ENCODE results near the gene SZRD1. TPM values are rescaled to one million over a fixed set of nuclear protein-coding genes. Genes with fewer than 3 reads are reported as not detected.

The SZRD1 gene
- total and polyA plus RNA-seq, 2 of the 4 experiments (the other 2 are of a cell fraction): 119 to 149 TPM

DNA sequence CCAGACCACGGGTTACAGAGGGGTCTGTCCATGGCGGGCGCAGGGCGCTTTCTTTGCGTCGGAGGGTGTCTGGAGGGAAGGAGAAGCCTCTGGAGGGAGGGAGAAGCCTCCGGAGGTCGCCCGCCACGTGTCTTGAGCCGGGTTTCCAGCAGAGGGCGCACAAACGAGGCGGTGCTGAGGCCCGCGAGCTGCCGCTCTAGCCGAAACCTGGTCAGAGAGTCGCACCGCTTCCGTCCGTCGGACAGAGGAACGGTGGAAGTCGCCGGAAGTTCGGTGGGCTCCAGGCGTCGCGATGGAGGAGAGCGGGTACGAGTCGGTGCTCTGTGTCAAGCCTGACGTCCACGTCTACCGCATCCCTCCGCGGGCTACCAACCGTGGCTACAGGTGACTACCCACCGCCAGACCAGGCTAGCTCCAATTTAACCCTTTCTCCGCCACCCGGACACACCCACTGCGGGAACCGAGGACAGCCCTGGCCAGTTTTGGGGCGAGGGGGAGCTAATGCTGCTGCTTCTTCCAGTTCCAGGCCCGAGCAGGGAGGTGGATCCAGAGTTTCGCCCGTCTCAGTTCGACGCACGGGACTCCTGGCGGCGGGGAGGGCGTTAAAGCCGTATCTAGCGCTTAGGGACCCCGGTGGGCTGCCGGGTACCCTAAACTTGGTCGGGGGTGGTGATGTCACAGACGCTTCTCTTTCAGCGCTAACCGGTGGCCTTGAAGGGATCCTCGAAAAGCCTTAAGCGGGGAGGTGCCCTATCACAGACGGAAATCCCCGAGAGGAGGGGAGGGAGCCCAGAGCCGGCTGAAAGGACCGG is 73.6 kb downstream of the SZRD1 start, which contains the start of gene NECAP2 (continued):
- no peak for TF ChIP-seq MAFK (IDR thresholded peaks at IDR 0.05; ENCODE audit: low read depth, low read length)
- TF ChIP-seq CEBPB (IDR thresholded peaks at IDR 0.05; ENCODE audit: low read depth, low read length): no peak
- TF ChIP-seq RFX5 (IDR thresholded peaks at IDR 0.05; ENCODE audit: low read depth, low read length): no peak

- CTCF ChIA-PET: no interaction called here
- Histone ChIP-seq H3K18ac (ENCODE audit: low read depth, low read length) (no peak overlapping the region), H4K20me1 (ENCODE audit: insufficient read depth, low read length) (peaks cover 20% of the 10 kb centered on the region; the same call in 1 of the 2 replicates), H3K23ac (ENCODE audit: low read depth, low read length) (peak overlapping the region; percentile 89), H3K9ac (ENCODE audit: low read depth, low read length) (peak overlapping the region; percentile 90), H4K91ac (ENCODE audit: insufficient read depth, low read depth, low read length) (peak overlapping the region; percentile 81), H2AK9ac (replicated peaks; ENCODE audit: low read depth, low read length, poor library complexity) (peak overlapping the region; percentile 99), H3K27me3 (ENCODE audit: control insufficient read depth, insufficient read depth, low read length) (no peaks in the 10 kb centered on the region), H4K8ac (ENCODE audit: low read depth in 2 of 2, low read length in 2 of 2) (peak overlapping the region; percentile 86 to 94; a peak in 3 of 4 replicates), H3K9me3 (ENCODE audit: control insufficient read depth, insufficient read depth, low read length) (no peaks in the 10 kb centered on the region), H3K14ac (replicated peaks; ENCODE audit: low read depth, low read length) (peak overlapping the region; percentile 96), H2BK5ac (ENCODE audit: low read depth, low read length, poor library complexity, severe bottlenecking) (peak overlapping the region; percentile 48), H3K4me3 (ENCODE audit: insufficient read depth, low read depth, low read length) (peak overlapping the region; percentile 92), H2AFZ (replicated peaks; ENCODE audit: low read length, poor library complexity) (peak overlapping the region; percentile 96), H3K4me2 (ENCODE audit: low read depth, low read length) (peak overlapping the region; percentile 96), H3K4me1 (ENCODE audit: control insufficient read depth, insufficient read depth, low read length) (peaks cover 2% of the 10 kb centered on the region), H3K79me1 (ENCODE audit: low read depth in 1 of 2, low read length in 2 of 2) (peaks cover 25 to 56% of the 10 kb centered on the region in 2 experiments), H2BK20ac (ENCODE audit: low read depth, low read length) (no peak overlapping the region), H3K56ac (ENCODE audit: extremely low read depth, insufficient read depth, low read length) (peak overlapping the region; percentile 73; the same call in 1 of the 2 replicates), H3K27ac (ENCODE audit: insufficient read depth, low read length) (peak overlapping the region; percentile 84), H3K9me1 (ENCODE audit: insufficient read depth, low read length) (peaks cover 7% of the 10 kb centered on the region; the same call in 1 of the 2 replicates), H2BK15ac (ENCODE audit: low read depth, low read length) (no peak overlapping the region), H3K36me3 (ENCODE audit: control insufficient read depth, insufficient read depth, low read length) (peaks cover 24% of the 10 kb centered on the region), H4K5ac (ENCODE audit: low read depth, low read length) (no peak overlapping the region; the same call in 1 of the 2 replicates), H3K4ac (ENCODE audit: low read depth, low read length) (peak overlapping the region; percentile 91), H2BK120ac (ENCODE audit: low read depth, low read length) (0 out of 2 replicates have a peak overlapping the region, but pooled peaks have one; percentile 32), H2AK5ac (ENCODE audit: low read depth, low read length) (peak overlapping the region; percentile 80; the same call in 1 of the 2 replicates)
- POLR2A ChIA-PET (ENCODE audit: unreplicated experiment): no interaction called here
- intact Hi-C loops (cut with micrococcal nuclease): no loop called here
- BruUV-seq (replicated peaks): no TSS peak
- DNase-seq (no peak), ATAC-seq (ENCODE audit: low read depth) (no peak)
- in situ Hi-C loops (cut with MboI; ENCODE audit: low sequenced_read_pairs): no loop called here
- dilution Hi-C loops (cut with HindIII; ENCODE audit: low sequenced_read_pairs, unreplicated experiment): no loop called here
- WGBS, 2 experiments (ENCODE audit: extremely low coverage in 2 of 2, insufficient read length in 1 of 2): 0% methylated on average over 4 of the region's 12 CpGs; no CpG with 5 or more reads in 1 of the 2 experiments
- TF ChIP-seq RCOR1 (IDR thresholded peaks at IDR 0.05; ENCODE audit: insufficient replicate concordance, low read length) (no peak), FOS (IDR thresholded peaks at IDR 0.05; ENCODE audit: low read depth, low read length) (no peak), MXI1 (IDR thresholded peaks at IDR 0.05; ENCODE audit: borderline replicate concordance, low read depth, low read length) (no peak), BHLHE40 (IDR thresholded peaks at IDR 0.05; ENCODE audit: low read depth, low read length) (no peak), MAFK (IDR thresholded peaks at IDR 0.05; ENCODE audit: low read depth, low read length) (no peak), MAZ (IDR thresholded peaks at IDR 0.05; ENCODE audit: borderline replicate concordance, low read depth, low read length) (no peak), CHD1 (IDR thresholded peaks at IDR 0.05; ENCODE audit: low read depth, low read length) (no peak), CEBPB (IDR thresholded peaks at IDR 0.05; ENCODE audit: low read depth, low read length) (no peak), POLR2A (IDR thresholded peaks at IDR 0.05; ENCODE audit: low read depth, low read length) (no peak), NFE2L2 (IDR thresholded peaks at IDR 0.05; ENCODE audit: low read depth, low read length) (no peak), SMC3 (IDR thresholded peaks at IDR 0.05; ENCODE audit: low read depth, low read length) (no peak)
- TF ChIP-seq, protein P1, sequence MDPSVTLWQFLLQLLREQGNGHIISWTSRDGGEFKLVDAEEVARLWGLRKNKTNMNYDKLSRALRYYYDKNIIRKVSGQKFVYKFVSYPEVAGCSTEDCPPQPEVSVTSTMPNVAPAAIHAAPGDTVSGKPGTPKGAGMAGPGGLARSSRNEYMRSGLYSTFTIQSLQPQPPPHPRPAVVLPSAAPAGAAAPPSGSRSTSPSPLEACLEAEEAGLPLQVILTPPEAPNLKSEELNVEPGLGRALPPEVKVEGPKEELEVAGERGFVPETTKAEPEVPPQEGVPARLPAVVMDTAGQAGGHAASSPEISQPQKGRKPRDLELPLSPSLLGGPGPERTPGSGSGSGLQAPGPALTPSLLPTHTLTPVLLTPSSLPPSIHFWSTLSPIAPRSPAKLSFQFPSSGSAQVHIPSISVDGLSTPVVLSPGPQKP (IDR thresholded peaks at IDR 0.05; ENCODE audit: borderline replicate concordance, low read depth, low read length): no peak
Observed at GRCh38 chr1:16441282-16441665, 74.2 kb downstream of the SZRD1 start.

Data from IMR-90 (cell line).